IMR-90 (cell line): Measurements from ENCODE around the gene CERKL. TPM values are rescaled to one million over a fixed set of nuclear protein-coding genes. Genes with fewer than 3 reads are reported as not detected.

Experiments
- ATAC-seq: fragments of 200-7000 bp; cut with Tn5 transposase; 2 replicates; pipeline ENCODE4 v1.9.1; 2020; ENCODE audit warnings: low read depth, mild to moderate bottlenecking, moderate library complexity
- BruUV-seq: library from RNA; stranded (reverse); fragments of 400-500 nt; replicated peaks from 2 replicates; lab custom pipeline; 2021; lab: Mats Ljungman, UMichigan
- CTCF ChIA-PET: fragments of 300-600 bp; formaldehyde crosslinking; extraction: SDS; loops from one replicate; lab custom pipeline; 2021; ENCODE audit warnings: antibody characterized with exemption; lab: Yijun Ruan, JAX
- POLR2A ChIA-PET: fragments of 300-600 bp; sonication (Branson Sonifier 250); formaldehyde crosslinking; loops from one replicate; lab custom pipeline; 2022; ENCODE audit warnings: antibody characterized with exemption; ENCODE audit not compliant: unreplicated experiment; lab: Charles Lee
- DNase-seq: peaks from one replicate; pipeline ENCODE4 v3.0.0; 2013
- H2AFZ ChIP-seq: replicated peaks from 2 replicates; pipeline ENCODE3; 2013; ENCODE audit warnings: low read length, mild to moderate bottlenecking; ENCODE audit not compliant: poor library complexity
- H2AK5ac ChIP-seq: 2 replicates; pipeline ENCODE4 v1.6.1; 2013; ENCODE audit warnings: low read depth, low read length, inconsistent platforms
- H2AK9ac ChIP-seq: replicated peaks from 2 replicates; pipeline ENCODE3; 2013; ENCODE audit warnings: mild to moderate bottlenecking, low read depth, low read length, moderate library complexity; ENCODE audit not compliant: poor library complexity
- H2BK120ac ChIP-seq: 2 replicates; pipeline ENCODE4 v1.6.1; 2013; ENCODE audit warnings: low read depth, low read length, inconsistent platforms
- H2BK15ac ChIP-seq: 3 replicates; pipeline ENCODE4 v1.6.1; 2013; ENCODE audit warnings: low read depth, low read length, inconsistent platforms
- H2BK20ac ChIP-seq: 2 replicates; pipeline ENCODE4 v1.6.1; 2013; ENCODE audit warnings: low read depth, mild to moderate bottlenecking, inconsistent platforms, low read length, moderate library complexity
- H2BK5ac ChIP-seq: 2 replicates; pipeline ENCODE4 v1.6.1; 2013; ENCODE audit warnings: mild to moderate bottlenecking, low read depth, low read length, inconsistent platforms; ENCODE audit not compliant: poor library complexity, severe bottlenecking
- H3K14ac ChIP-seq: replicated peaks from 2 replicates; pipeline ENCODE4 v1.6.1; 2013; ENCODE audit warnings: low read depth, low read length, inconsistent platforms
- H3K18ac ChIP-seq: 2 replicates; pipeline ENCODE4 v1.6.1; 2013; ENCODE audit warnings: low read depth, low read length, control low read depth
- H3K23ac ChIP-seq: 2 replicates; pipeline ENCODE4 v1.6.1; 2013; ENCODE audit warnings: low read depth, low read length, inconsistent platforms
- H3K27ac ChIP-seq: 2 replicates; pipeline ENCODE4 v1.5.1; 2013; ENCODE audit warnings: mild to moderate bottlenecking, control low read depth, low read length; ENCODE audit not compliant: insufficient read depth
- H3K27me3 ChIP-seq: 2 replicates; pipeline ENCODE4 v1.6.1; 2013; ENCODE audit warnings: low read length; ENCODE audit not compliant: control insufficient read depth, insufficient read depth
- H3K36me3 ChIP-seq: 2 replicates; pipeline ENCODE4 v1.6.1; 2013; ENCODE audit warnings: low read length, mixed read lengths; ENCODE audit not compliant: control insufficient read depth, insufficient read depth
- H3K4ac ChIP-seq: 2 replicates; pipeline ENCODE4 v1.6.1; 2013; ENCODE audit warnings: low read depth, low read length, inconsistent platforms
- H3K4me1 ChIP-seq: 2 replicates; pipeline ENCODE4 v1.6.1; 2013; ENCODE audit warnings: low read length, mixed read lengths; ENCODE audit not compliant: control insufficient read depth, insufficient read depth
- H3K4me2 ChIP-seq: 2 replicates; pipeline ENCODE4 v1.6.1; 2013; ENCODE audit warnings: low read depth, mild to moderate bottlenecking, control low read depth, low read length, moderate library complexity
- H3K4me3 ChIP-seq: 2 replicates; pipeline ENCODE4 v1.5.1; 2013; ENCODE audit warnings: low read depth, mild to moderate bottlenecking, control low read depth, low read length, moderate library complexity; ENCODE audit not compliant: insufficient read depth
- H3K56ac ChIP-seq: 2 replicates; pipeline ENCODE4 v1.6.1; 2013; ENCODE audit warnings: low read length, inconsistent platforms; ENCODE audit not compliant: insufficient read depth; ENCODE audit errors: extremely low read depth
- H3K79me1 ChIP-seq, 2 experiments: 2 replicates each; pipeline ENCODE4 v1.6.1; 2013; ENCODE audit warnings: low read length in 2 of 2, inconsistent platforms in 1 of 2, low read depth in 1 of 2
- H3K9ac ChIP-seq: 2 replicates; pipeline ENCODE4 v1.6.1; 2013; ENCODE audit warnings: low read depth, low read length, control low read depth
- H3K9me1 ChIP-seq: 2 replicates; pipeline ENCODE4 v1.6.1; 2013; ENCODE audit warnings: low read length, inconsistent platforms; ENCODE audit not compliant: insufficient read depth
- H3K9me3 ChIP-seq: 2 replicates; pipeline ENCODE4 v1.6.1; 2013; ENCODE audit warnings: low read length; ENCODE audit not compliant: control insufficient read depth, insufficient read depth
- H4K20me1 ChIP-seq: 2 replicates; pipeline ENCODE4 v1.6.1; 2013; ENCODE audit warnings: low read length, inconsistent platforms; ENCODE audit not compliant: insufficient read depth
- H4K5ac ChIP-seq: 2 replicates; pipeline ENCODE4 v1.6.1; 2013; ENCODE audit warnings: mild to moderate bottlenecking, low read depth, low read length, control low read depth
- H4K8ac ChIP-seq, 2 experiments: 2 replicates each; pipeline ENCODE4 v1.6.1; 2013; ENCODE audit warnings: low read depth in 2 of 2, low read length in 2 of 2, control low read depth in 1 of 2, inconsistent platforms in 1 of 2
- H4K91ac ChIP-seq: 2 replicates; pipeline ENCODE4 v1.6.1; 2013; ENCODE audit warnings: low read depth, low read length, inconsistent platforms; ENCODE audit not compliant: insufficient read depth
- MAZ ChIP-seq: IDR thresholded peaks from 2 replicates; pipeline ENCODE4 v1.6.1; 2012; ENCODE audit warnings: low read depth, mild to moderate bottlenecking, low read length, improper control_type of control experiment, moderate library complexity, borderline replicate concordance
- RAD21 ChIP-seq: IDR thresholded peaks from 2 replicates; pipeline ENCODE4 v1.6.1; 2012; ENCODE audit warnings: low read length, improper control_type of control experiment
- WGBS, 2 experiments: methylation state at CpG; one replicate each; pipeline versions ENCODE4 v1.1.5 to v1.1.7; 2013; ENCODE audit warnings: missing lambda C conversion rate in 2 of 2; ENCODE audit not compliant: insufficient read length in 1 of 2; ENCODE audit errors: extremely low coverage in 2 of 2; 5-methylcytosine and 5-hydroxymethylcytosine counted together
- dilution Hi-C: fragments of 300-500 bp; cut with HindIII; formaldehyde crosslinking; loops from one replicate; pipeline ENCODE4 v1.14.3; 2018; ENCODE audit warnings: low sequenced_read_pairs; ENCODE audit not compliant: unreplicated experiment
- in situ Hi-C: fragments of 300-500 bp; cut with MboI; formaldehyde crosslinking; loops from 3 replicates; pipeline ENCODE4 v1.14.3; 2019; ENCODE audit warnings: low sequenced_read_pairs, inconsistent platforms, mixed read lengths
- intact Hi-C: fragments of 100-400 bp; cut with micrococcal nuclease; formaldehyde crosslinking; loops from 2 replicates; pipeline ENCODE4 v1.10.0; 2022
- polyA plus RNA-seq, 3 experiments: library from polyadenylated mRNA; depleted of rRNA; stranded (reverse); fragments of >200 nt; gene quantifications; 2 replicates each; pipeline ENCODE4 v1.2.3, GENCODE V29; 2012; ENCODE audit warnings: low replicate concordance in 1 of 3
- total RNA-seq: library from RNA; depleted of rRNA; stranded (reverse); fragments of >200 nt; gene quantifications from 2 replicates; pipeline ENCODE4 v1.2.3, GENCODE V29; 2012

Gene CERKL
- total and polyA plus RNA-seq, 2 of the 4 experiments (the other 2 are of a cell fraction): under 0.01 TPM; not detected in 1

DNA sequence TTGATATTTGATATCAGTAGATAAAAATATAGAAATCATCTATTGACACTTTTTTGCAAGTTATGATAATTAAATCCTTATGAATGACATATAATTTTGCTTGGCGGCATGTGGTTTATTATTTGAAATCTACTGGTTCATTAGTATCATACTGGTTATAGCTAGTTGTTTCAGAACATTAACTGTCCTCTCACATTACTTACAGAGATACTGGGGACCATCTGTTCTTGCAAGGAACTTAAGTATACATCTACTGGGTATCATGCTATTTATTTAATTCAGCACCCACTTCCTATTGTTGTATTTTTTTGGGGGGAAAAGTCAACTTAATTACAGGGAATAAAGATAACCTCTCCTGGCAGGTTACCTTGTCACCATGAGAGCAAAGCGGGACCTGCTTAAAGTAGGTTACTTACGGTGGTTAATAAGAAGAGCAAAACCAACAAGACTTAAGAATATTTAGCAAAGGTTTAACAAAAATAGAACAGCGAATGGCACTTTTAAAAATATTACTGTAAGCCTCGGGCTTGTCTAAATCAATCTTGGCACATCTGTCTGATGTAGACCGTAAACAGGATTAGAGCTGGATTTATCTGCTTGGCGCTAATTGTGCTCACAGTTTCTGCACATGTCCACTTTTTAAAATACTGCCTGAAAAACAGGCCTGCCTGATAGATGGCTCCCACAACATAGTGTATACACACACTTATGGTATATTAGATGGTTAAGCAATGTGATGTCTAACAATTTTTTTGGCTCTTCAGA is 41.8 kb downstream of the CERKL start:
- no peaks in the 10 kb centered on the region for H3K79me1 ChIP-seq
- no peak overlapping the region for H3K23ac ChIP-seq
- H4K8ac ChIP-seq: no peak overlapping the region
- WGBS, 2 experiments: no CpG with 5 or more reads among the region's 7 CpGs
- H3K27ac ChIP-seq: no peak overlapping the region
- no peaks in the 10 kb centered on the region for H3K4me1 ChIP-seq
- ChIA-PET POLR2A (no interaction called here), CTCF (no interaction called here)
- DNase-seq (no peak), ATAC-seq (no peak)
- H3K36me3 ChIP-seq: no peaks in the 10 kb centered on the region
- H3K9me1 ChIP-seq: no peaks in the 10 kb centered on the region
- H3K9me3 ChIP-seq: no peaks in the 10 kb centered on the region
- no peak overlapping the region for H4K91ac ChIP-seq
- no peak overlapping the region for H4K5ac ChIP-seq
- no peak overlapping the region for H3K56ac ChIP-seq
- no peak overlapping the region for H3K4ac ChIP-seq
- H2AK5ac ChIP-seq: no peak overlapping the region
- intact Hi-C loops (no loop called here), in situ Hi-C loops (no loop called here), dilution Hi-C loops (no loop called here)
- no TSS peak for BruUV-seq
- H2AFZ ChIP-seq: no peak overlapping the region
- no peak overlapping the region for H2BK120ac ChIP-seq
- no peak overlapping the region for H3K4me3 ChIP-seq
- H3K9ac ChIP-seq: no peak overlapping the region
- H3K4me2 ChIP-seq: no peak overlapping the region
- no peak overlapping the region for H2BK15ac ChIP-seq
- H3K14ac ChIP-seq: no peak overlapping the region
- H2AK9ac ChIP-seq: no peak overlapping the region
- TF ChIP-seq RAD21 (no peak), MAZ (no peak)
- no peak overlapping the region for H3K18ac ChIP-seq
- H2BK20ac ChIP-seq: no peak overlapping the region
- no peaks in the 10 kb centered on the region for H3K27me3 ChIP-seq
- no peak overlapping the region for H2BK5ac ChIP-seq
- no peaks in the 10 kb centered on the region for H4K20me1 ChIP-seq
